CD1c-positive myeloid dendritic cell (primary cell): ENCODE measurements around the gene EFNB3.

Experiments
- DNase-seq: peaks from one replicate; pipeline ENCODE4 v3.0.0-alpha.2; 2016; ENCODE audit errors: extremely low spot score

EFNB3 gene

GRCh38 chr17:7704601-7705268 is at the start of gene EFNB3:
Gene EFNB3, plus strand, starts transcription at chr17:7705202. Its CDS starts 397 bp downstream, at chr17:7705599.
- DNase-seq: no peak

GRCh38 chr17:7655541-7655840 is 49.5 kb upstream of the EFNB3 start:
- DNase-seq: peak; percentile 15

GRCh38 chr17:7656958-7657609 is 47.9 kb upstream of the EFNB3 start:
- peak; percentile 30 for DNase-seq

- no peak for DNase-seq
Observed at GRCh38 chr17:7667656-7668406, 37.2 kb upstream of the EFNB3 start.

- no peak for DNase-seq
Observed at GRCh38 chr17:7668482-7668881, 36.5 kb upstream of the EFNB3 start.

- DNase-seq: peak; percentile 60
Observed at GRCh38 chr17:7673239-7673638, 31.8 kb upstream of the EFNB3 start.

GRCh38 chr17:7674934-7675333 is 30.1 kb upstream of the EFNB3 start:
- no peak for DNase-seq

- no peak for DNase-seq
Observed at GRCh38 chr17:7676533-7676932, 28.5 kb upstream of the EFNB3 start.

GRCh38 chr17:7677388-7678067 is 27.5 kb upstream of the EFNB3 start:
- no peak for DNase-seq

GRCh38 chr17:7684851-7685532 is 20.0 kb upstream of the EFNB3 start:
- no peak for DNase-seq

GRCh38 chr17:7685533-7686221 is 19.3 kb upstream of the EFNB3 start:
- peak; percentile 96 for DNase-seq

- peak; percentile 83 for DNase-seq
Observed at GRCh38 chr17:7686222-7687071, 18.6 kb upstream of the EFNB3 start.

GRCh38 chr17:7687072-7687907 is 17.7 kb upstream of the EFNB3 start, which contains the start of gene TP53:
Gene TP53, minus strand, starts transcription at chr17:7687490. Its CDS starts 10,896 bp downstream, at chr17:7676594.
- DNase-seq: peak; percentile 95

- peak; percentile 98 for DNase-seq
Observed at GRCh38 chr17:7687908-7688807, 16.8 kb upstream of the EFNB3 start, which contains the start of gene WRAP53. Gene WRAP53, plus strand, starts transcription at chr17:7688477. Its CDS starts 172 bp downstream, at chr17:7688649.

- DNase-seq: no peak
Observed at GRCh38 chr17:7688808-7689316, 16.1 kb upstream of the EFNB3 start.

GRCh38 chr17:7695586-7695985 is 9.4 kb upstream of the EFNB3 start:
- no peak for DNase-seq

- DNase-seq: no peak
Observed at GRCh38 chr17:7697828-7698588, 7.0 kb upstream of the EFNB3 start.
